Ascending aorta (tissue), 2 donors: ENCODE data around the gene HINT2. TPM values are rescaled to one million over a fixed set of nuclear protein-coding genes. Genes with fewer than 3 reads are reported as not detected.

Experiments
- DNase-seq, 2 donors: peaks; one replicate each; pipeline ENCODE4 v3.0.0-alpha.2; 2019; ENCODE audit warnings: low spot score in 2 of 2
- H3K27ac ChIP-seq, 2 donors: fragments of 200-600 bp; sonication (generic); one replicate each; pipeline ENCODE4 v1.5.1; 2016 to 2017; ENCODE audit warnings: mild to moderate bottlenecking in 1 of 2
- H3K27me3 ChIP-seq: fragments of 200-600 bp; sonication (generic); one replicate; pipeline ENCODE4 v1.5.1; 2017
- H3K36me3 ChIP-seq, 2 donors: fragments of 200-600 bp; sonication (generic); one replicate each; pipeline ENCODE4 v1.5.1; 2016
- H3K4me1 ChIP-seq, 2 donors: fragments of 200-600 bp; sonication (generic); one replicate each; pipeline ENCODE4 v1.5.1; 2016 to 2017; ENCODE audit warnings: mild to moderate bottlenecking in 1 of 2
- H3K4me3 ChIP-seq, 2 donors: fragments of 200-600 bp; sonication (generic); one replicate each; pipeline ENCODE4 v1.5.1; 2016 to 2017; ENCODE audit warnings: mild to moderate bottlenecking in 1 of 2
- H3K9me3 ChIP-seq, 2 donors: fragments of 200-600 bp; sonication (generic); one replicate each; pipeline ENCODE4 v1.5.1; 2016
- CTCF ChIP-seq, 3 experiments: fragments of 200-600 bp in 2 of 3; fragments of 450-650 bp in 1 of 3; sonication (generic) in 2 of 3; IDR thresholded peaks; one replicate each; pipeline ENCODE4 v1.5.1; 2016 to 2019; ENCODE audit warnings: antibody characterized with exemption in 3 of 3, mild to moderate bottlenecking in 1 of 3, moderate library complexity in 1 of 3
- intact Hi-C: fragments of 100-400 bp; cut with DNase I; formaldehyde crosslinking; loops from one replicate; pipeline ENCODE4 v1.15.1; 2023
- total RNA-seq: library from RNA; depleted of rRNA; stranded (reverse); fragments of >200 nt; gene quantifications from one replicate; pipeline ENCODE4 v1.1.0, GENCODE V29; 2016

The HINT2 gene
- total RNA-seq, 1 donor from 2014 or later: 21.6 TPM

GRCh38 chr9:35792024-35792813 lies 22.6 kb downstream of the HINT2 start:
- intact Hi-C loops: loop anchor here (5.0 kb wide), 1 partner anchor 155 kb away; no protein-coding TSS in a partner anchor

GRCh38 chr9:35791297-35791921 lies 23.4 kb downstream of the HINT2 start, which contains the start of gene NPR2:
NPR2 (plus strand) TSS chr9:35791591; CDS start chr9:35792409, 818 bp downstream.
- no peaks in the 10 kb centered on the region for H3K27me3 ChIP-seq
- H3K4me1 ChIP-seq: peaks cover 5 to 28% of the 10 kb centered on the region in 2 donors
- peak within 1 kb of the TSS; percentile 81 to 87 for H3K27ac ChIP-seq
- no peaks in the 10 kb centered on the region for H3K9me3 ChIP-seq
- H3K4me3 ChIP-seq: peak within 1 kb of the TSS; percentile 64 to 87
- no peaks in the 10 kb centered on the region for H3K36me3 ChIP-seq
- intact Hi-C loops: loop anchor here (1.0 to 5.0 kb wide), 3 partner anchors 36 to 156 kb away; partner anchors contain the start of genes CREB3 and TLN1
- DNase-seq: no peak
- no peak for TF ChIP-seq CTCF (IDR thresholded peaks at IDR 0.05)

More at GRCh38 chr9:35792024-35792813, 22.6 kb downstream of the HINT2 start:
- Histone ChIP-seq H3K27ac (peak overlapping the region; percentile 81 to 87), H3K36me3 (no peaks in the 10 kb centered on the region), H3K9me3 (no peaks in the 10 kb centered on the region), H3K27me3 (no peaks in the 10 kb centered on the region), H3K4me3 (peak overlapping the region; percentile 64 to 87), H3K4me1 (peaks cover 5 to 28% of the 10 kb centered on the region in 2 donors)
- no peak for TF ChIP-seq CTCF (IDR thresholded peaks at IDR 0.05)
- DNase-seq: no peak

GRCh38 chr9:35790385-35791296 lies 24.2 kb downstream of the HINT2 start:
- peak; percentile 76 to 90 (median 83) for TF ChIP-seq CTCF (IDR thresholded peaks at IDR 0.05)
- Histone ChIP-seq H3K27me3 (no peaks in the 10 kb centered on the region), H3K36me3 (peaks cover 0 to 2% of the 10 kb centered on the region in 2 donors), H3K4me3 (peak overlapping the region; percentile 64 to 87), H3K4me1 (peaks cover 5 to 28% of the 10 kb centered on the region in 2 donors), H3K9me3 (no peaks in the 10 kb centered on the region), H3K27ac (peak overlapping the region; percentile 81 to 87)
- intact Hi-C loops: loop anchor here (1.0 to 5.0 kb wide), 4 partner anchors 37 to 157 kb away; partner anchors contain the start of genes CREB3 and TLN1
- peak in 1 of 2 donors; percentile 88 for DNase-seq

- intact Hi-C loops: loop anchor here (1.0 to 5.0 kb wide), 3 partner anchors 57 to 157 kb away; partner anchors contain the start of genes CREB3 and TLN1
- peaks cover 0 to 6% of the 10 kb centered on the region in 2 donors for H3K36me3 ChIP-seq
- H3K9me3 ChIP-seq: no peaks in the 10 kb centered on the region
- no peak overlapping the region for H3K4me3 ChIP-seq
- TF ChIP-seq CTCF (IDR thresholded peaks at IDR 0.05): no peak
- no peaks in the 10 kb centered on the region for H3K27me3 ChIP-seq
- H3K27ac ChIP-seq: peak overlapping the region in 1 of 2 donors; percentile 87
- peaks cover 5 to 26% of the 10 kb centered on the region in 2 donors for H3K4me1 ChIP-seq
- no peak for DNase-seq
Observed at GRCh38 chr9:35790025-35790384, 24.8 kb downstream of the HINT2 start.

- Histone ChIP-seq H3K4me3 (no peak overlapping the region), H3K36me3 (peaks cover 0 to 6% of the 10 kb centered on the region in 2 donors), H3K4me1 (peaks cover 4 to 25% of the 10 kb centered on the region in 2 donors), H3K27me3 (no peaks in the 10 kb centered on the region), H3K9me3 (no peaks in the 10 kb centered on the region), H3K27ac (no peak overlapping the region)
- intact Hi-C loops: no loop called here
- TF ChIP-seq CTCF (IDR thresholded peaks at IDR 0.05): no peak
- no peak for DNase-seq
Observed at GRCh38 chr9:35789541-35789940, 25.3 kb downstream of the HINT2 start.
